Activated naive CD4-positive, alpha-beta T cell (primary cell): ENCODE results near the gene STAT5B.
"Not testable (repeated sequence)": the region's sequence is repeated elsewhere in the genome, so short reads cannot be mapped to it uniquely, and the experiment has no call there.

Experiments
- DNase-seq, 4 experiments: peaks; one replicate each; lab custom pipeline; 2025; lab: John Stamatoyannopoulos, UW

The STAT5B gene

DNA sequence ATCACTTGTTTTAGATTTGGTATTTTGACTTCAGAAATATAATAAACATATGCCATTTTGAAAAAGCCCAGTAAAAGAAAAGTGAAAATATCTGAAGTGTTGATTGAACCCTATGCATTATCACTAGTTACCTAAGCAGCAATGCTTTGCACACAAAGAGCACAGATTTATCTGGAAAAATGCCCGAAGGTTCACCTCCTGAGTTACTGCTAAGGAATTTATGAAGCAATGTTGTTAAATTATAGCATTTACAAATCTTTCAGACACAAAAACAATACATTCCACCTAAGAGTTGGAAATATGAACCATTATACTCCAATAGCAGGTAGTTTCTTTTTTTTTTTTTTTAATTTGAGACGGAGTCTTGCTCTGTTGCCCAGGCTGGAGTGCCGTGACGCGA lies 43.0 kb downstream of the STAT5B start:
- DNase-seq = no peak

GRCh38 chr17:42230225-42230624 lies 46.0 kb downstream of the STAT5B start:
- no peak for DNase-seq

DNA sequence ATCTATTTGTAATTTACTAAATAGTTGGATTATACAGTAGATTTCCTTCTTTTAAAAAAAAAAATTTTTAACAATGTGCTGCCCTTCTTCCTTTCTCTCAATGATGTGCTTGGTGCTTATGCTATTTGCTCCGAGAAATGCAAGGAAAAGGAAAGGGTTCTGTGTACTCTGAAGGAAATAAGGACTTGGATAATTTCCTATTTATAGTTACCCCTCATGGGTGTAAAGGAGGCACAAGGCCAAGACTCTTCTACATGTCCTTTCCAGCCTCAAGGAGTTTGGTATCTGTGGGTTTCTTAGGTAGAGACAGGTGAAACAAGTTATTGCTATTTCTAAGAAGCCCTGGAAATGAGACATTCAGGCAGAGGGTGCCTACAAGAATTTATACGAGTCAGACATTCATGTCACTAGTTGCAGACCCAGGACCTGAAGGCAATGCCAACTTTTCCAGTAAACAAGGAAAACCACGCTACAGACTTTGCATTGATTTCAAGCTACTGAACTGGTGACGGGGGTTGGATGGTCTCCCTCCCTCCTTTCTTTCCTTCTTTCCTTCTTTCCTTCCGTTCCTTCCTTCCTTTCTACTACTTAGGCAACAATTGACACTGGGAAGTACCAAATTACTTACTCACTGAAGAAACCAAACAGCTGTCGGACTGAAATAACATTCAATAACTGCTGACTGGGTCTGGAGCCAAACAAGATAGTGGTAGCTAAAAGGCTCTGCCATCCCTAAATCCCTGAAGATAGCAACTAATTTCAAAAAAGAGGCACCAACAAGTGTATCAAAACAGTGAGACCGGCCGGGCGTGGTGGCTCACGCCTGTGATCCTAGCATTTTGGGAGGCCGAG lies 48.1 kb downstream of the STAT5B start:
- DNase-seq = no peak

- no peak for DNase-seq
These were observed 50.5 kb downstream of the STAT5B start for GRCh38 chr17:42225646-42226045.

- DNase-seq = no peak
These were observed 51.5 kb downstream of the STAT5B start for GRCh38 chr17:42224651-42225050.

- DNase-seq = peak in 3 of 4 experiments; percentile 5 to 49 (median 30)
These were observed 54.1 kb downstream of the STAT5B start for GRCh38 chr17:42221886-42222745.

- not testable (repeated sequence) for DNase-seq
These were observed 56.9 kb downstream of the STAT5B start for GRCh38 chr17:42219280-42219679.

DNA sequence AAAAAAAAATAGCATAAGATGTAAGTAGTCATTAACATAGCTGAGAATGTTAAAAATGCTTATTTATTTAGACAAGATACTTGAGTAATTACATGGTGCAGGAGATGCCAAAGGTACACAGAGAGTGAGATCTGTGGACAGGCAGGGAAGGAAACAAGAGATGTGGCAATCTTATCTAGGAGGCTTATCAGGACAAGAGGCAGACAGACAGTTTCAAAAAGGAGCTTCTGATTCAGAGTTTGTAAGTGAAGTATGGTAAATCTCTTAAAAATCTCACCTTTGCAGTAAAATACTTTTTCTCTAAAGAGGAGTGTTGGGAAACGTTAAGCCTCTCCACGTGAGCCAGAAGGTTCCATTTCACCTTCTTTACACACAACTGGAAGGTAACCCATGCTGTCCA lies 62.0 kb downstream of the STAT5B start:
- DNase-seq = no peak

GRCh38 chr17:42212382-42212781 lies 63.8 kb downstream of the STAT5B start:
- no peak for DNase-seq

DNA sequence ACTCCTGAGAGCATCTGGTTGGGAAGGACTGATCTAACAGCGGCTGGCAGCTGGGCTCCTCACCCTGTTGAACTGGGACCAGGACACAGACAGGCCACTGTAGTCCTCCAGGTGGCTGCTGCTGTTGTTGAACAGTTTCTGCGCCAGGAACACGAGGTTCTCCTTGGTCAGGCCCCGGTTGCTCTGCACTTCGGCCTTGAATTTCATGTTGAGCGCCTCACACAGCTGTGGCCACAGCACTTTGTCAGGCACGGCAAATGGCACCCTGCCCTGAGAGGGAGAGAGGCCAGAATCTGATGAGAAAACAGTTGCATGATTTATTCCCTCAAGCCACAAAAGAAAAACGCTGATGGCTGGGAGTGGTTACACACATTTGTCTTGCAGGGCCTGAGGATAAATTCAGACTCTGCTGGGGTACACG lies 64.3 kb downstream of the STAT5B start:
- DNase-seq = not testable (repeated sequence)

DNA sequence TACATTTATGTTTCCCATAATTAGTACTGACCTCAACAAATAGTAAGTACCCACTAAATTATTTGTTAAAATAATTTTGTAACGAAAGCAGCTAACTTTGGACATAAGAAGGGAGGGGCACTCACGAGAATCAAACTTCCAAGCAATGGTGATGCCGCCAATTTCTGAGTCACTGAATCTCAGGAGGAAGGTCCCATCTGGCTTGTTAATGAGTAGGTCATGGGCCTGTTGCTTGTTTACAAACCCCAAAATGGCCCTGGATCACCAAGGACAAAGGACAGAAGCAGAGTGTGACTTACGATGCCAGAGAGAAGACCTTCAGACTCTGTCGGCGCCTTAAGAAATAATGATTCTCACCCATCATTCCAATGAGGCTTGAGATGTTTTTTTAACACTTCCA lies 66.1 kb downstream of the STAT5B start:
- no peak for DNase-seq

DNA sequence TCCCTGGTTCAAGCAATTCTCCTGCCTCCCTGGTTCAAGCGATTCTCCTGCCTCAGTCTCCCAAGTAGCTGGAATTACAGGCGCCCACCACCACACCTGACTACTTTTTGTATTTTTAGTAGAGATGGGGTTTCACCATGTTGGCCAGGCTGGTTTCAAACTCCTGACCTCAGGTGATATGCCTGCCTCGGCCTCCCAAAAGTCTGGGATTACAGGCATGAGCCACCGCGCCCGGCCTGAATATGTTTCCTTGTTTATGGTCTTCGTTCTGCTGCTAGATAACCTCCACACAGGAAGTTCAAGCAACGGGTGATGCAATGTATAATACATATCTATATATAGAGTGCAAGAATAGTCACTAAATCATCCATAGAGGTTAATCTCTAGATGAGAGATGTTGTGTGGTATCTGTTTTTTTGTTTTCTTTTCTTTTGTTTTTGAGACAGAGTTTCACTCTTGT lies 70.0 kb downstream of the STAT5B start:
- DNase-seq = not testable (repeated sequence)

DNA sequence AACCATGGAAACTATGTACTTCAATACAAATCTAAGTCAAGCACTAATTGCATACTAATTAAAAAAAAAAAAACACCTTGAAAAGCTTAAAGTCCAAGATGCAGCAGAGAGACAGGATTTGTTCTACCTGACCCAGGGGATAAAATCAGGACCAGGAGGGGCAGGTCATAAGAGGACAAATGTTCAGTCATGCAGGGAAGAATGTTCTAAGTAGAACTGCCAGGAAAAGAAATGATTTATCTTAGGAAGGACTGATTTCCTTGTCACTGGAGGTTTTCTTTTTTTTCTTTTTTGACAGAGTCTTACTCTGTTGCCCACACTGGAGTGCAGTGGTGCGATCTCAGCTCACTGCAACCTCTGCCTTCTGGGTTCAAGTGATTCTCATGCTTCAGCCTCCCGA lies 72.8 kb downstream of the STAT5B start:
- no peak for DNase-seq

DNA sequence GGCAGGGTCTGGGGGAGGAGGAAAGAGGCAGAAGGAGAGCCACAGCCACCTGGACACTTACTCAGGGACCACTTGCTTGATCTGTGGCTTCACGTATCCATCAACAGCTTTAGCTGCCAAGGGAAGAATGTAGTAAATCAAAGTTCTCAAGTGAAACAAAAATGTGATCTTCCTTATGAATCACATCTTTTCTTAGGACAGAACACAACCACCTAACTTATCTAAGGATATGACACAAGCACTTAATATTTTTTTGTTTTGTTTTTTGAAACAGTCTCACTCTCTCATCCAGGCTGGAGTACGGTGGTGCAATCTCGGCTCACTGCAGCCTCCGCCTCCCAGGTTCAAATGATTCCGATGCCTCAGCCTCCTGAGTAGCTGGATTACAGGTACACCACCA lies 73.5 kb downstream of the STAT5B start:
- no peak for DNase-seq

DNA sequence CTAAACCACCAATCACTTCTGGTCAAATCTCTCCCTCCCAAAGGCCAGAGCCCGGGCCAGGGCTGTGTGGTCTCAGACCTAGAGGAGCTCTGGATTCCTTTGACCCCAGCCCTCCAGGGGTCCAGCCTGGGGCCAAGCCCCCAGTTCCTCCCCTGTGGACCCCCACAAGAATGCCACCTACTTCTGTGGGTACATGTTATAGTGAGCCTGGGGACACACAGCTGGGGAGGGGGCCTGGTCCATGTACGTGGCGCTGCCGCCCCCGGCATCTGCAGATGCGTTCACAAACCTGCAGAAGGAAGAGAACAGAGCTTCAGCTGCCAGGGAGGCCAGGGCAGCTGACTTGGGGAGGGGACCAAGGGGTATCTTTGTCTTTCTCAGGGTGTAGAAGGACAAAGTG lies 74.0 kb downstream of the STAT5B start:
- DNase-seq = no peak

DNA sequence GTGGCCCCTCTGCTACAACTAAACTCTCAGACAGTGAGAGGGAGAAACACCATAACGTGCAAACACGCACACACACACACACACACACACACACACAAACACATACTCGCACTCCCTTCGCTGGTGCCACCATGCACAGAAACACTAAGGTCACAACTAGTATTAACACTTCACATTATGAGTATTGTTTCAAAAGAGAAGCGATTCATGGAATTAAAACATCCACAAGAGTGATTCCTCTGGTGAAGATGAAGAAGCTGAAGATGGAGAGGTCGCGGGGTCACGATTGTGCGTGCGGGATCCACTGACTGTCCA lies 74.8 kb downstream of the STAT5B start:
- DNase-seq = no peak

DNA sequence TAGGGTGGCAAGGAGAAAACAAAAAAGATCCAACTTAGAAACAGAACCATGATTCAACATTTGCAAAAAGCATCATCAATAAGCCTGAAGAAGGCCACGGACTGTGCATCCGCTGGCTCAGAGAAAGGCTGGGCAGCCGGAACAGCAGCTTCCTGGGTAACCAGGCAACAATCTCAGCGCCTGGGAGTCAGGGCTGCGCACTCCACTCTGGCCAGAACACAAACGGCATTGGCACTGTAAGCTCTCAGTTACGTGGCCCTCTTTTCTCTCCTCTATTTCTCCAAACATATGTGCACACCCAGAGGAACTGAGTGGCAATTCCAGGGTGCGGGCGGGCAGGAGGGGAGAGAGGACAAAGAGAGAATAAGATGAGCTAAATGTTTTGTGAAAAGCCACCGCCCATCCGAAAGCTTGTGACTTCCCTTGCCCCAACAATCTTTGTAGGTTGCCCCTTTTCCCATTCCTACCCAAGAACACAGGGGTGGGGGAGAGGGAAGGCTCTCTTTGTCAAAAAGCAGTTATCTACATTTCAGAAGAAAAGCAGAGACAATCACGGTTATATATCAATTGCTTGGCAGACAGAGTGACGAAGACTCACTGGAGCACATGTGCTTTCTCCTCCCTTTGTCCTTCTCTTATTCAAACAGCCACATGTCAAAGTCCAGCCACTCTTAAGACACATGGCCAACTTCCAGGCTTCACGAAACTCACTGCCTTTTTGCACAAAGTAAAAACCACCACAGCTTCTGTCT lies 75.3 kb downstream of the STAT5B start:
- DNase-seq = no peak

- DNase-seq = no peak
These were observed 76.7 kb downstream of the STAT5B start for GRCh38 chr17:42199416-42200011.

- no peak for DNase-seq
These were observed 77.3 kb downstream of the STAT5B start for GRCh38 chr17:42198897-42199296.

- no peak for DNase-seq
These were observed 78.5 kb downstream of the STAT5B start for GRCh38 chr17:42197564-42198156.
